GM21367 (cell line): ENCODE results near the gene MEF2C.
"Not testable (repeated sequence)": the region's sequence is repeated elsewhere in the genome, so short reads cannot be mapped to it uniquely, and the experiment has no call there.

Experiments used
- ATAC-seq: cut with Tn5 transposase; IDR thresholded peaks from one replicate; pipeline ENCODE4 v1.9.1; 2021; ENCODE audit not compliant: unreplicated experiment

Gene MEF2C

GRCh38 chr5:88883059-88883835, at the start of gene MEF2C:
TSS of gene MEF2C (minus strand) at chr5:88883184. CDS start at chr5:88823788, 59,396 bp downstream.
- peak; percentile 29 for ATAC-seq

- ATAC-seq: no peak
Measured at GRCh38 chr5:88932541-88932940, 49.6 kb upstream of the MEF2C start.

DNA sequence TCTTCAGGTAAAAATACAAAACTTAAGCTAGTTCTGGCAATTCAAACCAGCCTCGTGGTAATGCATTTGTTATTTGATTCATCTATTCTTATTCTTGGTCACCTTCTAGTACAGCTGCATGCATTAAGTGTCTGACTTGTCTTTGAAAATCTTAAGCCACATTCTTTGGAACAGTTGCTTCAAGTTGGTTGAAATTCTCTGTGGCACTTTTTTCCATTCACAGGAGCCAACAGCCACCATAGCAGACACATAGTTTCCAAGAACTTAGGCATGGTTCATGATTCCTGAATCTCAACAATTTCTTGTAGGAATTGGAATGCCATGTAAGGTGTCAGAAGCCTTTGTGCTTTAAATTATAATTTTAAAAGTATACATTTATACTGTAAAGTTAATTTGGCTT, 47.4 kb upstream of the MEF2C start:
- ATAC-seq: no peak

GRCh38 chr5:88929385-88929784, 46.4 kb upstream of the MEF2C start:
- no peak for ATAC-seq

GRCh38 chr5:88926774-88927173, 43.8 kb upstream of the MEF2C start:
- no peak for ATAC-seq

- no peak for ATAC-seq
Measured at GRCh38 chr5:88925692-88926490, 42.9 kb upstream of the MEF2C start.

- ATAC-seq: no peak
Measured at GRCh38 chr5:88924330-88924657, 41.3 kb upstream of the MEF2C start.

- no peak for ATAC-seq
Measured at GRCh38 chr5:88923623-88924329, 40.8 kb upstream of the MEF2C start.

DNA sequence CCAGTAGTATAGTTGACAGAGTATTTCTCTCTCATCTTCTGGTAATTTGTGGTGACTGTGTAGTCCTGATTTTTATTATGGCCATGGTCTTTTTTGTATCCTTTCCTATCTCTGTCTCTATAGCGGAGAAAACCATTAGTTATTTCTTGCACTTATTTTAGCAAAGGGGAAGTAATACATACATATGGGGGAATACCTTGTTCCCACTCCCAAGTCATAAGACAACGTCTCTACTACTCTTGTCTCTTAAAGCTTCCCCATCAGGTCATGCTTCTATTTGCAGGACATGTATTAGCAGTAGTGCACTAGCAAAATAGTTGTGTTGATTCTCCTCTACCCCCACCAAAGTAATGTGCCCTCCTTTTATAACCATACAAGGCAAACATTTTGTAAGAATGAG, 29.8 kb upstream of the MEF2C start:
- ATAC-seq: not testable (repeated sequence)

DNA sequence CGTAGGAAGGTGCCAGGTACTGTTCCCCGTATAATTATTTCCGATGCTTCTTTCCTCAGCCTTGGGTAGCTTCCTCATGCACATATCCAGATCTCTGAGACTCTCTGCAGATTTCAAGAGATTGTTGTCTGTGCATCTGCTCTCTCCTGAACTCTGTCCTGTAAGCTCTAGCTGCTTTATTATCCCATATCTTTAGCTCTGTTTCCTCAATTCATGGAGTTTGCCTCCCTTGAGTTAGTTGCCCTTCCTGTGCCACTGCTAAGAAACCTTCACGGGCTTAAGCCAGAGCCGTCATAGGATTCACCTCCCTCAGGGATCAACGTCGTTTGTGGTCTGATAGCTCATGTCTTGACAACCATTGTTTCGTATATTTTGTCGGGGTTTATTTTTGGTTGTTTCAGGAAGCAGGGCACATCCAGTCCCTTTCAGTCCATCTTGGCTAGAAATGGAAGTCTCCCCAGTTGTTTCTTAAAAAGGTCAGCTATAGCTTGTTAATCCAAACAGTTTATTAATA, 28.1 kb upstream of the MEF2C start:
- not testable (repeated sequence) for ATAC-seq

DNA sequence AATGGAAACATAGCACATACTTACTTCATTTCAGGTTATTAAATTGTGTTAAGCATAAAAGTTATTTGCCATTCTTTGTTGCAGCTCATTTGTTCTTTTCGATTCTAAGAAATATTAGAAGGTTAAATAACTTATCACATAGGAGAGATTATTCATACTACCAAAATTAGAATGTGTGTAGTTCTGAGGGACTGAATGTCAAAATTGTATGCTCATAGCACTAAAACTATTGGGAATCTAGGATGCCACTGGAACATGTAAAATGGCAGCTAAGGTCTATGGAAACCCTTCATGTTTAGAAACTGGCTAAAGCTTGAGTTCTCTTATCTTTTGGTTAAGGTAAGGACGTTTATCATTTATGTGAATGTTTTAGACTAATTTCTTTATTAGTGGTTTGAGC, 21.5 kb upstream of the MEF2C start:
- ATAC-seq: not testable (repeated sequence)

DNA sequence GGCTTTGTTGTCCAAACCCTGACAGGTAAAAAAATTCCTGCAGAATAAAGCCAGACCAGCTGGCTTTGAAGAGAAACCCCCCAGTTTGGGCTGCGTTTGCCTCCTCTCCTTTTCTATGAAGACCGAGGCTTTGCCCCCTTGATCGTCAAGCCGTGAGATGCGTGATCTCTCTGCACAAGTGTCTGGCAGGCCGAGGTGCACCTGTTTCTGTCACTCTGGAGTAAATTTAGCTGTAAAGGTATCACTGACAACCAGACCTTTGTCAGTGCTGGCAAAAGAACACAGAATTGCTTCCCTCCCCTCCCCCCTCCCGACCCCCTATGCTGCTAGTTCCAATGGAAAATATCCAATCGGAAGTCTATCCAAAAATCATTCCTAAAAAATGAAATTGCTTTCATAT, 21.0 kb upstream of the MEF2C start:
- not testable (repeated sequence) for ATAC-seq

DNA sequence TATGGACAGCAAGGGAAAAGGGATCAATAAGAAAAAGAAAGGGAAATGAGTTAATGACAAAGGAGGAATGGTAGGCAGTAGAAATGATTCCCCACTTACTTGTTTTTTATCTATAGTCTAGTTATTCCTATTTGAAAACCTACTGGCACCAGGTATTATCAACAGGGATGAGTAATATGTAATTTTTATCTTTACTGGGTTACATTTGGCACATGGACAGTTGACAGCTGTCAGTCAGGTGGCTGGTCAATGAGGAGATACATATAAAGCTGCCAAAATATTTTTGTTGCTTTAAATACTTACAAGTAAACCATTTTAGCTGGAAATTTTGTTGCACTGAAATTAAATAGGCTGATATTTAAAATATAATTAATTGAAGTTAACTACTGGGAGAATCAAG, 18.1 kb upstream of the MEF2C start:
- ATAC-seq: not testable (repeated sequence)

- no peak for ATAC-seq
Measured at GRCh38 chr5:88899096-88899737, 16.2 kb upstream of the MEF2C start.

DNA sequence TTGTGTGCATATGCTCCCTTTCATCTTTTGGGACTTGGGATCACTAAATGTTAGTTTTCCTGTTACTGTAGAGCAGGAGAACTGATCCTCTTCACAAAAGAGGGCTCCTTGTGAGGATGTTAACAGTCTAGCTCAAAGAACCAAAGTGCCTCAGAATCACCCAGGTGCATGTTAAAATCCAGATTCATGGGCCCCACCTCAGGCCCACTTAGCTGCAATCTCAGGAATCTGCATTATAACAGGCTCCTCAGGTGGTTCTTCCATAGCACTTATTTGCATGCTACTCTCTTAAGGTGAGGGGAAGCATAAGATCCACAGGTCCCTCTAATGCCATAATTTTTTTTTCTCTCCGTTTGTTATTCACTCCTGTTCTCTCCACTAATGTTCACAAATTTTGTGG, 14.8 kb upstream of the MEF2C start:
- no peak for ATAC-seq

GRCh38 chr5:88895681-88896501, 12.9 kb upstream of the MEF2C start:
- ATAC-seq: no peak

GRCh38 chr5:88892669-88893068, 9.7 kb upstream of the MEF2C start:
- ATAC-seq: no peak

DNA sequence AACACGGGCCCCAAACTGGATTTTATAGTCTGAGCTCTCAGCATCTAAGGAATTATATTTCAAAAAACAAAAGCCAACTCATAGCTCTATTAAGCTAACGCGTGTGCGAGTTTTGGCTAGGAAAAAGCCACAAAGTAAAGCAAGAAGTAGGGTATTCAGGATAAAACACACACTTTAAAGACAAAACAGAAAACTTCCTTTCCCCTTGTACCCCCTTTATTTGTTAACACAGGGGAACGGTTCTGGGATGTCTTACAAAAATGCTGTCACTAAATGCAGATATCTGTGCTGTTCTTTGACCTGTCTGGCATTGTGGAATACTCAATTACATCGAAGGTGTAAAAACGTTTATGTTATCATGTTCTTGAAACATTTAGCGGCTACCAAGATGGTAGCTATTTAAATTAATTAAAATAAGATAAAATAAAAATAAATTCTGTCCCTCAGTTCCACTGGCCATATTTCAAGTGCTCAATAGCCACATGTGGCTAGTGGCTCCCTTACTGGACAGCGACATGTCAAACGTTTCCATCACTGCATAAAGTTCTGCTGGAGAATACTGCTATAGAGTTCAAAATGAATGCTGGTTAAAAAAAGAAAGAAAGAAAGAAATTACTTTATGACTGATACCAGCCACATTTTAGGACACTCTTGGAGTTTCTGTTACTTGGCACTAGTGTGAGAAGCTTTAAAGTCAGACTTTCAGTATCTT, 7.2 kb upstream of the MEF2C start:
- ATAC-seq: no peak
